Measurements from ENCODE around the gene CDCA4.
"Not testable (repeated sequence)": the region's sequence is repeated elsewhere in the genome, so short reads cannot be mapped to it uniquely, and the experiment has no call there.

CDCA4 gene

GRCh38 chr14:105056303-105056831 is 35.5 kb upstream of the CDCA4 start:
- no peak for DNase-seq

GRCh38 chr14:105055736-105056302 is 34.9 kb upstream of the CDCA4 start:
- DNase-seq, result no peak

DNA sequence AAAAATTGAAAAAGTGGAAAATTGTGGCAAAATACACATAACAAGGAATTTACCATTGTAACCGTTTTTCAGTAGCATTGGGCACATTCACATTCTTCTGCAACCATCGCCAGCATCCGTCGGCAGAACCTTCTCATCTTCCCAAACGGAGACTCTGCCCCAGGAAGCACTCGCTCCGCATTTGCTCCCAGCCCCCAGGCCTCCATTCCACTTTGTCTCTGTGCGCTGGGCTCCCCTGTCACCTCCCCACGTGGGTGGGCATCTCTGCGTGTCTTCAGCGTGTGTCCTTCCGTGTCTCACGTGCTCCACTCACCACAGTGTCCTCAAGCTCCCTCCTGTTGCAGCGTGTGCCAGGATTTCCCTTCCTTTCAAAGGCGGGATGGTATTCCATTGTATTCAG is 34.5 kb upstream of the CDCA4 start:
- DNase-seq, result no peak

DNA sequence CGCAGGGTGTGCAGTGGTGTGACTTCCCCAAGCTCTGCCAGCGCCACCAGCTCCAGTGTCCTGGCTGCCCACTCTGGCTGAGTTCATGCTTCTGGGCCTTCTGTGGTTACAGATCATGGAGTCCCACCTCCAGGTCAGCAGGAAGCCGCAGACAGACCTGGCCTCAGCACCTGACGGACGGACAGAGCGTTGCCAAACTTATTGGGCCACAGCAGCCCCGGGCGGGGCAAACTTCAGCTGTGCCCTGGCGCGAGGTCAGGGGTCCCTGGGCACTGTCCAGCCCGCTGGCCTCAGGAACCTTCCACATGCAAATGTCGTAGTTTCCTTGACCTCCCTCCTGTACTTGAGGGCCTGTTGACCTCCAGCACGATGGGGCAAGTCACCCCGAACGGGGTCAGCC is 33.1 kb upstream of the CDCA4 start:
- DNase-seq, result no peak

GRCh38 chr14:105053421-105053820 is 32.5 kb upstream of the CDCA4 start:
- DNase-seq, result no peak

GRCh38 chr14:105052110-105052458 is 31.2 kb upstream of the CDCA4 start:
- DNase-seq, result no peak

DNA sequence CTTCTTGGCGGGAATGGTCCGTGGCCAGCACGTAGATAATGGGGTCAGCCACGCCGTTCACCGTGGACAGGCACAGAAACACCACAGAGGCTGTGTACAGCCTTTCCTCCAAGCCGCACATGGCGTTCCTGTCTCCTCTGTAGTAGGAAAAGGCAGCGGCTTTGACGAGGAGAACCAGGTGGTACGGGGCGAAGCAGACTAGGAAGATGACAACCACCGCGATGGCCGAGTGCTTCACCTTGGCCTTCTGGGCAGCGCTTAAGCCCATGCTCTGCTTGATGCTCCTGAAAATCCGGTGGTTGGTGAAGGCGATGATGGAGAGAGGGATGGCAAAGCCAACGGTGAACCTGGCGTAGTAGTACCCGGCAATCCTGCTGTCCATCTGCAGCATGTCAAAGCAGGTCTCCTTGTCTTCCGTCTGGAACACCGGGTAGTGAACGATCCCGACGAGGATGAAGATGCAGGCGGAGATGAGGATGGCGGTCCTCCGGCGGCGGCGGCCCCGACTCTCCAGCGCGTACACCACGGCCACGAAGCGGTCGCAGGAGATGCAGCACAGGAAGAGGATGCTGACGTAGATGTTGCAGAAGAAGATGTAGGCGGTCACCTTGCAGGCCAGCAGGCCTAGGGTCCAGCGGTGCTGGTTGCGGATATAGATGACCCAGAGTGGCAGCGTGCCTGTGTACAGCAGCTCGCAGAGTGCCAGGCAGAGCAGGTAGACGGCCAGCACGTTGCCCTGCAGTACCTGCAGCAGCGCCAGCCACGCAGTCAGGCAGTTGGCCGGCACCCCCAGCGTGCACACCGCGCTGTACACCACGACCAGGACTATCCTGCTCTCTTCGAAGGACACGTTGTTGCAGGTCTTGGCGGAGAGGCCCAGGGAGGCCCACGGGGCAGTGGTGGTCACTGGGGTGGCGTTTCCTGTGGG is 30.6 kb upstream of the CDCA4 start:
- DNase-seq, result no peak

DNA sequence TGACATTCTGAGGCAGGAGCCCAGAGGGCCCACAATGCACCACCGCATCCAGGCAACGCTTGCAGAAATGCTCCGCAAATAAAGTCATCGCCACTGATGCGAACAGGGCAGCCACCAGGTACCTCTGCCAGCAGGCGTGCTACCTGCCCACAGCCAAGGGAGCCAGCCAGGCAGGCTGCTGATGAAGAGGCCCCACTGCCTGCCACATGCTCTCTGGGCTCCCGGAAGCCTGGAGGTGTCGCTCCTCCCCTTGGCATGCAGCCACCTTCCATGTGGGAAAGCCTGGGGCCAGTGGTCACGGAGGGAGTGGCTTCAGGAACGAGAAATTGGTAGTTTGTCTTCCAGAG is 29.6 kb upstream of the CDCA4 start:
- DNase-seq, result no peak

- no peak for DNase-seq
Observed at GRCh38 chr14:105049753-105050550, 29.1 kb upstream of the CDCA4 start.

- DNase-seq, result no peak
Observed at GRCh38 chr14:105047283-105048016, 26.6 kb upstream of the CDCA4 start.

GRCh38 chr14:105046891-105047282 is 26.0 kb upstream of the CDCA4 start:
- DNase-seq, result no peak

- DNase-seq, result peak; percentile 88
Observed at GRCh38 chr14:105045710-105046326, 24.9 kb upstream of the CDCA4 start.

- DNase-seq, result no peak
Observed at GRCh38 chr14:105043641-105044040, 22.8 kb upstream of the CDCA4 start.

- DNase-seq, result no peak
Observed at GRCh38 chr14:105042813-105043212, 21.9 kb upstream of the CDCA4 start.

- no peak for DNase-seq
Observed at GRCh38 chr14:105041841-105042765, 21.2 kb upstream of the CDCA4 start.

GRCh38 chr14:105039458-105040205 is 18.7 kb upstream of the CDCA4 start:
- no peak for DNase-seq

GRCh38 chr14:105035616-105036015 is 14.7 kb upstream of the CDCA4 start:
- not testable (repeated sequence) for DNase-seq

- DNase-seq, result peak; percentile 29
Observed at GRCh38 chr14:105034315-105035039, 13.6 kb upstream of the CDCA4 start.

- DNase-seq, result not testable (repeated sequence)
Observed at GRCh38 chr14:105033412-105033900, 12.6 kb upstream of the CDCA4 start.

All from CD4-positive, alpha-beta T cell treated with Interferon gamma for 1 hour (primary cell).